LNCaP clone FGC (cell line): ENCODE results near the gene ARHGAP15.

Experiments
- DNase-seq: peaks from one replicate; pipeline ENCODE4 v3.0.0-alpha.2; 2011; ENCODE audit warnings: low read depth
- H3K4me3 ChIP-seq: 2 replicates; pipeline ENCODE4 v1.5.1; 2011; ENCODE audit warnings: mild to moderate bottlenecking, low read depth, low read length, control low read depth
- TF ChIP-seq, protein P1 (sequence below): IDR thresholded peaks from 2 replicates; pipeline ENCODE4 v1.5.1; 2012; ENCODE audit warnings: mild to moderate bottlenecking; ENCODE audit not compliant: control insufficient read depth, insufficient read depth; ENCODE audit errors: extremely low read depth

ARHGAP15 gene

GRCh38 chr2:143261986-143262385, 132.8 kb downstream of the ARHGAP15 start:
- no peak overlapping the region for H3K4me3 ChIP-seq
- DNase-seq: no peak
- TF ChIP-seq, protein P1, sequence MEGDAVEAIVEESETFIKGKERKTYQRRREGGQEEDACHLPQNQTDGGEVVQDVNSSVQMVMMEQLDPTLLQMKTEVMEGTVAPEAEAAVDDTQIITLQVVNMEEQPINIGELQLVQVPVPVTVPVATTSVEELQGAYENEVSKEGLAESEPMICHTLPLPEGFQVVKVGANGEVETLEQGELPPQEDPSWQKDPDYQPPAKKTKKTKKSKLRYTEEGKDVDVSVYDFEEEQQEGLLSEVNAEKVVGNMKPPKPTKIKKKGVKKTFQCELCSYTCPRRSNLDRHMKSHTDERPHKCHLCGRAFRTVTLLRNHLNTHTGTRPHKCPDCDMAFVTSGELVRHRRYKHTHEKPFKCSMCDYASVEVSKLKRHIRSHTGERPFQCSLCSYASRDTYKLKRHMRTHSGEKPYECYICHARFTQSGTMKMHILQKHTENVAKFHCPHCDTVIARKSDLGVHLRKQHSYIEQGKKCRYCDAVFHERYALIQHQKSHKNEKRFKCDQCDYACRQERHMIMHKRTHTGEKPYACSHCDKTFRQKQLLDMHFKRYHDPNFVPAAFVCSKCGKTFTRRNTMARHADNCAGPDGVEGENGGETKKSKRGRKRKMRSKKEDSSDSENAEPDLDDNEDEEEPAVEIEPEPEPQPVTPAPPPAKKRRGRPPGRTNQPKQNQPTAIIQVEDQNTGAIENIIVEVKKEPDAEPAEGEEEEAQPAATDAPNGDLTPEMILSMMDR: no peak

GRCh38 chr2:143262389-143262788, 133.2 kb downstream of the ARHGAP15 start:
- TF ChIP-seq, protein P1: no peak
- DNase-seq: no peak
- H3K4me3 ChIP-seq: no peak overlapping the region

DNA sequence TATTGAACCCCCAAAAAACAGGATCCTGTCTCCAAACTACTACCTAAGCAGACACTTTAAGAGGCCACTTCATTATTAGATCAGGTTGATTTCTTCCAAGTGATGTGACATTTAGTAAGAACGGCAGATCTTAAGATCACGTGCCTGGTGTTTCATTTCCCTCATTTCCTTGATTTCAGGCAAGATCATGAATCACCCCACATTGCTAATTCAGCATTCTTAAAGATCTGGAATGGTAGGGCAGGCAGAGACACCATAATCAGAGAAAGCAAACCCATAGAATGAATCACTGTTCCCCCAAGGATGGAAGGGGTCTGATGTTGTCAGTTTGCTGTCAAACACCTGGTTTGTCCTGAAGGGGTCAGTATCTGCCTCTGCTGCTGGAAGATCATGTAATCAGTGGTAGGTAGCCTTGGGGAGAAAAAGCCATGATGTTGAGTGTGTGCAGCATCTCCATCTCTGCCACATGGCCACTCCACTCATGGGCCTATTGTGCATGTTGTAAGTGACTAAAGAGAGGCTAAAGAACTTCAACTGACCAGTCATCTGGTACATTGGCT, 133.9 kb downstream of the ARHGAP15 start:
- TF ChIP-seq, protein P1: no peak
- no peak overlapping the region for H3K4me3 ChIP-seq
- DNase-seq: no peak

GRCh38 chr2:143264851-143265250, 135.6 kb downstream of the ARHGAP15 start:
- peak; percentile 8 for DNase-seq
- TF ChIP-seq, protein P1: no peak
- no peak overlapping the region for H3K4me3 ChIP-seq

DNA sequence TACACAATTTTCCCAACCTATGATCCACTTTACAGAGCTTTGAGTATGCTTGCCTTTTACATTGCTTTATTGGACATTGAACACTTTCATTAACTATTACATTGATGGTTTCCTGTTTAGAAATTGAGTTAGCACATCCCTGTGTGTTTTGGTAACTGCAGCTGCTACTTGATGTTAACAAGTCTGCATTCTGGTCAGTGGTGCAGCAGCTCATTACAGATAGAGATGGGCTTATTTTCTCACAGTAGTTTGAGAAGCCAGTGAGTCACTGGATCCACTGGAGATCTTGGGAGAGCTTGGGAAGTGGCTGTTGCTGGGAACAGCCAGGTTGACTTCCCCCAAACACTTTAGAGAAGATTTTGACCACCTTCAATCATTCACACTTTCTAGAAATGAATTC, 150.5 kb downstream of the ARHGAP15 start:
- no peak for DNase-seq

DNA sequence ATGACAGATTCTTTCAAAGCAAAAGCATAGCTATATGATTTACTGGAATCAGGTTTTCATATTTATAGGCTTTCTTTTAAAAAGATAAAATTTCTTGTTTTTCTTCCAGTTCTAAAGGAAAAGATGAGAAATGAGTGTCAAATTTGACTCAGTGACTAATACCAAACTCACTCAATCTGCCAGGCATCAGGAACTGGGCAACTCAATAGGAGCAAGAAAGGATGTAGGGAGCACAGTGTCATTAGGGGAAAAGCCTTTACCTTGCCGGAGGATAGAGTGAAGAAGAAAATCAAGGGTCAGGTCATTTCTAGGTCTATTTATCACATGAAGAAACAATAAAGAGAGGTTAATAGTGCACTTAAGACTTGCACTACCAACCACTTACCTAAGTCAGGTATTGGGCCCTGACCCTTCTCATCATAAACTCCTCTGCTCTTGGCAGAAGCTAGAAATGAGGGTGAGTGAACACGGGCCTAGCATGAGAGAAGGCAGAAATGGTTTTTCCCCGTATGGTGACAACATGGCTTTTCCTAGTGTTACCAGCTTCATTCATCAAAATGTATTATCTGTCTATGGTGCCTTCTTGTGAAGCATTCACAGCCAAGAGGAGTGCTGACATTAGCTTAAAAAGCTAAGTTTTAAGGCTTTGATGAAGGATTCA, 151.0 kb downstream of the ARHGAP15 start:
- DNase-seq: no peak
- TF ChIP-seq, protein P1: no peak
- no peak overlapping the region for H3K4me3 ChIP-seq

More for the DNA sequence above, 150.5 kb downstream of the ARHGAP15 start:
- TF ChIP-seq, protein P1: no peak
- no peak overlapping the region for H3K4me3 ChIP-seq

- H3K4me3 ChIP-seq: no peak overlapping the region
- TF ChIP-seq, protein P1: no peak
- DNase-seq: no peak
These were observed 153.5 kb downstream of the ARHGAP15 start for GRCh38 chr2:143282684-143283083.
